Activated CD8-positive, alpha-beta memory T cell treated with anti-CD3 and anti-CD28 coated beads for 48 hours (primary cell): ENCODE data around the gene ASAP2.

Experiments
- DNase-seq, 3 experiments: peaks; one replicate each; pipeline ENCODE4 v3.0.0-alpha.2; 2020; ENCODE audit warnings: low read depth in 2 of 3, low spot score in 2 of 3

ASAP2 gene

GRCh38 chr2:9179572-9180201, 26.9 kb upstream of the ASAP2 start:
- no peak for DNase-seq

DNA sequence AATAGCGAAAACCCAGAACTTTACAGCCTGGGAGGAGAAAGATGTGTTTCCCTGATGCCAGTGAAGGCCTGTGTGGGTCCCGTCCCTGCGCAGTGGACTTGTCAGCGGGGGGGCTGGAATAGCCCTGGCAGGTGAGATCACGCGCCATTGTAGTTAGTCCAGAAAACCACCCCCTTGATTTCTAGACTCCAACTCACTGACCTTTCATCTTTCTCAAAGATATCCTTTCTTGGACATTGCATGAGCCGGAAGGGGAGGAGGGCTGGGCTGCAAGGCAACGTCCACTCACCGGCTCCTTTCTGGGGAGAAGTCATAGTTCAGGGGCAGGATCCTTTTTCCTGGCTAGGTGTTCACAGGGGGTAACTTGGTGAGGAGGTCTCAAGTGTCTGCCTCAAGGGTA, 22.3 kb upstream of the ASAP2 start:
- DNase-seq = no peak

DNA sequence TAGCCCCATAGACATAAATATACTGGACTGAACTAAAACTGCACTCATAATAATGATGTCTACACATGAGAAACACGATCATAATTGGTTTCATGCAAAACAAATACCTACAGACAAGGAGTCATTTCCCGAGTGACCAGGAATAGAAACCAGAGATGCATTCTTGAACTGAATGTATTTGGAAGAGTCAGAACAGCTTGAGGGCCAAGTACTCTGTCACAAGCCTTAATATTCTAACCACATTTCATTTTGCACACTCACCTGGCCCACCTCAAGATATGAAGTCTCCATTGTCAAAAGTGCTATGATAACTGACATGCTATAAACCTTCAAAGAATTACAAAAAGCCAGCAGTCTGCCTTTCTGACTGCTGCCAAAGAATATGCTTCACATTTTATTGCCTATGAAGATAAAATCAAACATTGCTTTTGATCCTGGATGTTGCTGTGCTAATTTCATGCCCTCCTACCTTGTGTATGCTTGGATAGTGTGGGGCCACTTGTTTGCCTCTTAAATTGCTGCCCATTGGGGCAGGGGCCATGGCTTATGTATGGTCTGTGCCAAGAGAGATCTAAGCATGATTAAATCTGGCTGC, 18.9 kb upstream of the ASAP2 start:
- DNase-seq = no peak

DNA sequence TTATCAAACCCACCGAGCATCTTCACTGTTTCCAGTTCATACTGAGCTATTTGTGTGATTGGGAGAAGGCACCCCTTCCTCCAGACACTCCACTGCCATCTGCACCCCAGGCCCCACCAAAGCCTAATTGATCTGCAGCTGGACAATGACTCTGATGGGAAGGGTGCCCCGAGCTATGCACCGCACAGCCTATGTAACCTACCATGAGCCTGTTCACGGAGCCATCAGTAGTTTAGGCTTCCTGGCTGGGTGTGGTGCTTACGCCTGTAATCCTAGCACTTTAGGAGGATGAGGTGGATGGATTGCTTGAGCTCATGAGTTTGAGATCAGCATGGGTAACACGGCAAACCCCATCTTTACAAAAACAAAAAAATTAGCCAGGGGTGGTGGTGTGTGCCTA, 17.8 kb upstream of the ASAP2 start:
- no peak for DNase-seq

DNA sequence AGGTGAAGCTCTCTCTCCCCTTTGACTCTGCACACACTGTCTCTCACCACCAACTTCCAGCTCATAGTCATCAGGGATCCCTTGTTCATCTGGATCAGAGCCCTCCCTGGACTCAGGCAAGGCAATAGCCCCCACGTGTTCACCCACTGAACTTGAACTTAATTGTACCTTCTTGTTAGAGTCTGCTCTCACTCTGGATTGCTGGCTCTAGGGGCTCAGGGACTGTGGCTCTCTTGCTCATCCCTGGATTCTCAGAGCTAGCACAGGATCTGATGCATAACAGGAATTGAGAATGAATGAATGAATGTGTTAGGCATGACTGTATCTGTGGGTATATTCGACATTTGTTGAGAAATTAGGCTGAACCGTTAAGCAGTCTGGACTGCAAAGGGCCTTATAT, 16.7 kb upstream of the ASAP2 start:
- no peak for DNase-seq

- no peak for DNase-seq
Observed at GRCh38 chr2:9191041-9191481, 15.6 kb upstream of the ASAP2 start.

- no peak for DNase-seq
Observed at GRCh38 chr2:9192712-9193111, 13.9 kb upstream of the ASAP2 start.

GRCh38 chr2:9194352-9194751, 12.3 kb upstream of the ASAP2 start:
- DNase-seq = no peak

GRCh38 chr2:9196637-9197036, 10.0 kb upstream of the ASAP2 start:
- no peak for DNase-seq

- no peak for DNase-seq
Observed at GRCh38 chr2:9197916-9198315, 8.7 kb upstream of the ASAP2 start.

DNA sequence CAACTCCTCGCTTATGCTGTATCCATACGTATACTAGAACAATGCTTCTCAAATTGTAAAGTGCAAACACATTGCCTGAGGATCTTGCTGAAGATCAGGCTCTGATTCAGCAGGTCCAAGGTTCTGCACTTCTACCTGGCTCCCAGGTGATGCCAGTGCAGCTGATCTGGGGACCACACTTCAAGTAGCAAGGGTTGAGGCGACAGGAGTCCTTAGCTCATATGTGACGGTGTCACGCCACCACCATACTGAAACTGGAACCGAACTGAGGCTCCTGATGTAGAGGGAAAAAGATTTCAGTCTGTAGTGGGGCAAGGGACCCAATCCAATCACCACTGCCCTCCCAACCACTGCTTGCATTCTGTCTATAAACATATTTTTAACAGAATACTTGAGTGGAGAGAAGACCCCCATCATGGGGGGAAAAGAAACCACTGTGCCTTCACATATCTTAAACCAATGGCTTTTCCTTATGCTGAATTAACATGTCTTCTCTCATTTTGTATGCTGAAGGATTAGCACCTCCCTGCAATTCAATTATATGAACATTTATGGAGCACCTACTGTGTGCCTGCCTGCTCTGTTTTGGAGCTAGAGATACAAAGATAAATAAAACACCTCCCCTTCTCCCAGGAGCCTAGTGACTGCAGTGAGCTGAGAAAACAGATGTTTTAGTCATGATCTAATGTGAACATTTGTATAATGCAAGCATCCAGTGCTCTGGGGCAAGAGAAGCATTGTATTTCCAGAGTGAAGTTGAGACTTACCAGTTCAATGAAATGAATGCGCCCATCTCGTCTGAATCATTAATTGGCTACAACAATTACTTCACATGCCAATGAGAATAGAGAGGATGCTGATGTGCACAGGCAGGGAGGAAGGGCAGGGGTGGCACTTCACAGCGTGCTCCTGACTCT, 6.6 kb upstream of the ASAP2 start:
- DNase-seq = no peak

- no peak for DNase-seq
Observed at GRCh38 chr2:9200633-9201015, 6.0 kb upstream of the ASAP2 start.

GRCh38 chr2:9201185-9201891, 5.3 kb upstream of the ASAP2 start:
- DNase-seq = no peak

DNA sequence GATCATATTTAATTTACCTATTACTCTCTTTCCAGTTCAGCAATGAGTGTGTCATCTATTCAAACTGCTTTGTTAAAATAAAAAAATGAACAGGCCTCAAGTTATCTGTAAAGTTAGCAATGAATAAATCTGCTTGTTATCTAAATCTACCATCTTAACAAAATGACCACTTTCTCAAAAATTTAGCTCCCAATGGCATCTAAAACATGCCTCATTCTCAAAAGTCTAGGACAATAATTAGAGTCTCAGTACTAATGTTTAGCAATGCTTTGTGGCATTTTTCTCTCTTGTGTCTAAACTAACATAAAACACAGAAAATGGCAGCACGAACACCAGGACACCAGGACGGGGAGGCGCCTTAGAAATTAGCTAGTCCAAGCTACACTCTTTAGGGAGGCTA, 3.6 kb upstream of the ASAP2 start:
- no peak for DNase-seq

DNA sequence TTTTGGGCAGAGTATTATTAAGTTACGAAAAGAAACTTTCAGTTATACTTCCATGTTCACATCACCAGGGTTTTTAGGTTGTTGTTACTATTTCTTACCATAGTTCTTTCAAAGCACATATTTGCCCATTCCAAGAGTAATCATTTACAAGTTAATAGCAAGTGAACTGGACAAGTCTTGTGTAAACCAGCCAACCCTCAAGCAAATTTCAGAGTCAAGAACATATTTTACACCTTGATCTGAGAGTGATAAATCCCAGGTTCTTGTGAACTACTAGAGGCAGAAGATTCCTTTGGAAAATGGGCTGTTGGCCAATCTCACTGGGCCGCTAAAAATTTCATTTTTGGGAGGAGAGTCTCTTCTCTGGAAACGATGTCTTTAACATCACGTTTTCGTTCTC, 2.7 kb upstream of the ASAP2 start:
- DNase-seq = no peak

GRCh38 chr2:9204939-9205338, 1.7 kb upstream of the ASAP2 start:
- DNase-seq = no peak

GRCh38 chr2:9205486-9205885, 1.1 kb upstream of the ASAP2 start:
- DNase-seq = no peak

DNA sequence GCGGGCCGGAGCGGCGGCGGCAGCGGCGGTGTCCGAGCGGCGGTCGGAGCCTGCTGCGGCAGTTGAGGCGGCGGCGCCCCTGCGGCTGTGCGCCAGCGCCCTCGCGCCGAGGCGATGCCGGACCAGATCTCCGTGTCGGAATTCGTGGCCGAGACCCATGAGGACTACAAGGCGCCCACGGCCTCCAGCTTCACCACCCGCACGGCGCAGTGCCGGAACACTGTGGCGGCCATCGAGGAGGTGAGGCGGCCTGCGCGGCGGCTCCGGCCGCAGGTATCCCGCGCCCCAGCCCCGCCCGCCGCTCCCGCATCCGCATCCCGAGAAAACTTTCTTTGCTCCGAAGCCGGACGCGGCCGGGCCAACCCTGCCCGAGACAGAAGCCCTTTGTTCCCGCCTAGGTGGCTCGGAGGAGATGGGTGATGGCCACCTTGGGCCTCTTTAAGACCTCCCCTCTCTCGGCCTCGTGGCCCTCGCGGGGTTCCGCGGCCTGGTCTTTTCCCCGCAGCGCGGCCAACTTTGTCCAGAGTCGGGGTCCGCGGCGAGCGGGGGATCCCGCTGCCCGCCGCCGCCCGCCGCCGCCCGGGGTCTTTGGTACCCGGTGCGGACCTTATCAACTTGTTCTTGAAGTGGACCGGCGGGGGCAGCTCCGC, 504 bp downstream of the ASAP2 start:
- no peak for DNase-seq

- DNase-seq = no peak
Observed at GRCh38 chr2:9207641-9208311, 1.2 kb downstream of the ASAP2 start.

- DNase-seq = no peak
Observed at GRCh38 chr2:9208875-9209274, 2.3 kb downstream of the ASAP2 start.

DNA sequence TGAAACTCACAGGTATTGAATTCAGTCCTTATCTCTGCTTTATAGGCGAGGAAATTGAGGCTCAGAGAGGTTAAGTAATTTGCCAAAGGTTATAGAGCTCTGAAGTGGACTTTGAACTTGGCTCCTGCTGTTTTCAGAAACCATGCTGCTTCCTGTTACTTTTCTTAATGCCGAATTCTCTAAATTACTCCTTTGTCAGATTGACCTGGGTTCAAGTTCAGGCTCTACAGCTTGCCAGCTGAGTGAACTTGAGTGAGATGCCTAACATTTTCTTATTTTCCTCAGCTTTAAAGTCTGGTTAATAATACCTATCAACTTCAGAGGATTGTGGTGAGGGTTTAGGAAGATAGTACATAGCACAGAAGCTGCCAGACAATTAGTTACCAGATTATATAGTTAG, 3.4 kb downstream of the ASAP2 start:
- no peak for DNase-seq
